HL-60/S4 treated with retinoic acid at 250 ng/mL for 4 days and 3 days (cell line): ENCODE measurements around the gene CORT.
"Not testable (repeated sequence)": the region's sequence is repeated elsewhere in the genome, so short reads cannot be mapped to it uniquely, and the experiment has no call there.

Experiments
- in situ Hi-C: fragments of 300-500 bp; cut with MboI; formaldehyde crosslinking; loops from 2 replicates; pipeline ENCODE4 v1.7.0; 2022; ENCODE audit warnings: low sequenced_read_pairs

Gene CORT, protein sequence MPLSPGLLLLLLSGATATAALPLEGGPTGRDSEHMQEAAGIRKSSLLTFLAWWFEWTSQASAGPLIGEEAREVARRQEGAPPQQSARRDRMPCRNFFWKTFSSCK

DNA sequence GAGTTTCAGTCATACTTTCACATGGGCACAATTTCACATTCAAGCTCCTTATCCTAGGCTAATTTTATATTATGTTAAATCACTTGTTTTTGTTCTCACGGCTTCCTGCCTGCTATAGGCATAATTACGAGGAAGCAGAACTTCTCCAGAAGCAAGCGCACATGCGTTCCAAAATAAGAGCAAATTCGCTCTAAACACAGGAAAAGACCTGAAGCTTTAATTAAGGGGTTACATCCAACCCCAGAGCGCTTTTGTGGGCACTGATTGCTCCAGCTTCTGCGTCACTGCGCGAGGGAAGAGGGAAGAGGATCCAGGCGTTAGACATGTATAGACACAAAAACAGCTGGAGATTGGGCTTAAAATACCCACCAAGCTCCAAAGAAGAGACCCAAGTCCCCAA, at the start of gene CORT:
TSS of gene CORT (plus strand) at position 281 of the 400 bp plus-strand sequence. CDS start 193 bp downstream, outside the sequence.
- in situ Hi-C loops = no loop called here

DNA sequence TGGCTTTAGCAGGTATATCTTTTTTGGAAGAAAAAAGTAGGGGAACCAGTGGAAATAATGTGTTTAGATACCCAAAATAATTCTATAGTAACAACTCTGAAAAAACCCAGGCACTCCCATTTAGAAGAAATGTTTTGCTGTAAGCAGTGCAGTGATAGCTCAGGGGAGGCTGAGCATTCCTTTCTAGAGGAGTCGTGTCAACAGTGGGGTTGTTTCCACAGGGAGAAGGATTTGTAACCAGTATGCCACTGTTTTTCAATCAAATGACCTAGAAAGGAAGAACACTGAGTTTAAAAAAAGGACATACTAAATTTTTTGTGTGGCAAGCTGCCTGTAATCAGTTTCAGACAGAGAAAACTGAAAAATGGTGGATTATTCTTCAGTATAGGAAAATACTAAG, 48.5 kb upstream of the CORT start:
- in situ Hi-C loops = no loop called here

DNA sequence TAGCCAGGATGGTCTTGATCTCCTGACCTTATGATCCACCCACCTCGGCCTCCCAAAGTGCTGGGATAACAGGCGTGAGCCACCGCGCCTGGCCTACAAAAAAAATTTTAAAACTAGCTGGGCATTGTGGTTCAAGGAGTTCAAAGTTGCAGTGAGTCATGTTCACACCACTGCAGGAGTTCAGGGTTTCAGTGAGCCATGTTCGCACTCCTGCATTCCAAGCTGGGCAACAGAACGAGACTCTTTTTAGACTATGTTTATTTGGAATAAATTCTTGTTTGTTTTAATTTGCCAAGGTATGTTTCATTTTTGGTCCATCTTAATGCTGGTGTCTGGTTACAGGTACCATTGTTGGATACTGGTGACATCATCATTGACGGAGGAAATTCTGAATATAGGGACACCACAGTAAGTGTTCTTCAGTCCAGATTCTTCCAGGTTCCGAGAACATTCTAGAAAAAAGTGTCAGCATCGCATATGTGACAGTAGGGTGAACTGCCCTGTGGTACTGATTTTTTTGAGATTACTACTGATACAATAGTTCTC, 47.0 kb upstream of the CORT start:
- in situ Hi-C loops = no loop called here

DNA sequence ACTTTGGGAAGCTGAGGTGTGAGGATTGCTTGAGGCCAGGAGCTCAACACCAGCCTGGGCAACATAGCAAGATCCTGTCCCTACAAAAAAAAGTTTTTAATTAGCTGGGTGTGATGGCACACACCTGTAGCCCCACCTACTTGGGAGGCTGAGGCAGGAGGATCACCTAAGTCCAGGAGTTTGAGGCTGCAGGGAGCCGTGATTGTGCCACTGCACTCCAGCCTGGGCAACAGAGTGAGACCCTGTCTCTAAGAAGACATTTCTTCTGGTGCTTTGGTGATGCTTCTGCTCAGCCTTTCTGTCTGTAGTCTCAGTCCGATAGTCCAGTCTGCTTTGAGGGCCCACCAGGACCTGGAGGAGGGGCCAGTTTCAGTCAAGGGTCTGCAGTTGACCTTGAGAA, 42.6 kb upstream of the CORT start:
- in situ Hi-C loops = no loop called here

DNA sequence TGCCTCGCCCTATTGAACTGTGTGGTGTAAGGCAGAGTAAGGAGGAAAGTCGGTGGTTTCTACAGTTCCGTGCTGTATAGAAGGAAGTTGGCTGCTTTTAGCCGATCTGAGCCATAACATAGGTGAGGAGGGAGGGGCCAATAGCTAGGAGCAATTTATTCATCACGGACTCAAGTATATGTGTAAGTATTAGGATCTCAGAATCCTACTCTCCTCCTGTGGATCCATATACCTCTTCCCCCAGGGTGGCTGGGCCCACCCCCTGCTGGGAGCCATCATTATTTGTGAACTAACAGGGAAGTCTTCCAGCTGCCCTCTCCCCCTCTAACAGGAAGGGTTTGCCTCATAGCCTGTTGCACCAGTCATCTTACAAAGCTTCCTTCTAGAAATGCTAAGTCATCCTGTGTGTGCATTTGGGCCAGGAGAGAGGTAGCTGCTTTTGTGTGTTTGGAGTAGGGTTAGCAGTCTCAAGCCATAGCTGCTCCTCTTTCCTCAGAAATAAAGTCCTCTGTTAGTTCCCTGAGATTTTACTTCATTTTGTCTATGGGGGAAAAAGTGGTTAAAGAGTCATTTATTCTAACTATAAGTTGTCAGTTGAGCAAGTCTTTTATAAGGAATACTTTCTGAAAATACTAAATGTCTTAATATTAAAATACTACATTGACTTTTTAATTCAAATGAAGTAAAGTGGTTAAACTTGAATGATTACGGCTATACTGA, 34.5 kb upstream of the CORT start:
- in situ Hi-C loops = no loop called here

DNA sequence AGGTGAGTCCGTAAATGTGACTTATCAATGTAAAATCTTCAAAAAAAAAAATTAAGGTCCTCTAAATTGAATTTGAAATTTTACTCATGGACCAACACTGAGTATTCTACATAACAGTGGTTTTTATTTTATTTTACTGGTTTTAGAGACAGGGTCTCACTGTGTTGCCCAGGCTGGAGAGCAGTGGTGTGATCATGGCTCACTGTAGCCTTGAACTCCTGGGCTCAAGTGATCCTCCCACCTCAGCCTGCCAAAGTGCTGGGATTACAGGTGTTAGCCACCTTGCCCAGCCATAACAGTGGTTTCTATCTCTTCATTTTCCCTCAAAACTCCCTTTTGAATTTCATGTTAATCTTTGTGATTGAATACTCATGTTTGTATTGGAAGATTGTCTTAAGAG, 33.9 kb upstream of the CORT start:
- in situ Hi-C loops = not testable (repeated sequence)

DNA sequence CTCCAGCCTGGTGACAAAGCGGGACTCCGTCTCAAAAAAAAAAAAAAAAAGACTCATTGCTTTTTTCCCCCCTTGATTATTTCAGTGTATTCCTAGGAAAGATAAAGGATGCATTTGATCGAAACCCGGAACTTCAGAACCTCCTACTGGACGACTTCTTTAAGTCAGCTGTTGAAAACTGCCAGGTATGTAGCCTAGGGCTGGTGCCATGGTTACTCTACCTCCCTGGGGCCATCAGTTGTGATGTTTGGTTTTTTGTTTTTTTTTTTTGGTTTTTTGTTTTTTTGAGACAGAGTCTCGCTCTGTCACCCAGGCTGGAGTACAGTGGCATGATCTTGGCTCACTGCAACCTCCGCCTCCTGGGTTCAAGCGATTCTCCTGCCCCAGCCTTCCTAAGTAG, 31.1 kb upstream of the CORT start:
- in situ Hi-C loops = not testable (repeated sequence)

DNA sequence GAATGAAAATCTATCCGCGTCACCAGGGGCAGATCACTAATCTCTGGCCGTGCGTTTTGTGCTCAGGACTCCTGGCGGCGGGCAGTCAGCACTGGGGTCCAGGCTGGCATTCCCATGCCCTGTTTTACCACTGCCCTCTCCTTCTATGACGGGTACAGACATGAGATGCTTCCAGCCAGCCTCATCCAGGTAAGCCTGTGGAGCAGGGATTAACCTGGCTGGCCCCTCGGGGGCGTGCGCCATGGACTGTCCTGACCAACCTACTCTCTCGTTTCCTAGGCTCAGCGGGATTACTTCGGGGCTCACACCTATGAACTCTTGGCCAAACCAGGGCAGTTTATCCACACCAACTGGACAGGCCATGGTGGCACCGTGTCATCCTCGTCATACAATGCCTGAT, 30.5 kb upstream of the CORT start:
- in situ Hi-C loops = no loop called here

DNA sequence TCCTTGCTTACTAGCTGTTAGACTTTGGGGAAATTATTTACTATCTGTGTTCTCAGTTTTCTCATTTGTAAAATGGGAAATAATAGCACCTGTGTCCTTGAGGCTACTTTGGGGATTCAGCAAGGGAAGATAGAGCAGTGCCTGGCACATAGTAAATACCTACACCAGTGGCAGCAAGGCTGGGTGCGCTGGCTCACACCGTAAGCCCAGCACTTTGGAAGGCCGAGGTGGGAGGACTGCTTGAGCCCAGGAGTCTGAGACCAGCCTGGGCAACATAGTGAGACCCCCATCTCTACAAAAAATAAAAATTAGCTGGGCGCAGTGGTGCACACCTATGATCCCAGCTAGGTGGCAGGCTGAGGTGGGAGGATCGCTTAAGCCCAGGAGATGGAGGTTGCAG, 28.2 kb upstream of the CORT start:
- in situ Hi-C loops = no loop called here

DNA sequence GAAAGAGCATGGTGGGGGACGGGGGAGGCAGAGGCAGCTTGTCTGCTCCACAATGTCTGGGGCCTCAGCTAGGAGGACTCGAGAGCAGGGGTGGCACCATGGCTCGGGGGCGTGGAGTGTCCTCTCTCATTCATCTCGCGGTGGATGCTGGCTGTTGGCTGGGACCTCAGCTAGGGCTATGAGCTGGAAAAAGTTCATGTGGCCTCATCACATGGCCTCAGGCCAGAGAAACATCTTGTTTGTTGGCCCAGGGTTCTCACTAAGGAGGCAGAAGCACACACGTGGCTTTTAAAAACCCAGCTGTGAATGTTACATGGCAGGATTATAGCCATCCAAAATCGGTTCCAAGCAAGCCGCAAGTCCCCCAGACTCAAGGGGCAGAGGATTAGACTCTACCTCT, 25.8 kb upstream of the CORT start:
- in situ Hi-C loops = no loop called here

DNA sequence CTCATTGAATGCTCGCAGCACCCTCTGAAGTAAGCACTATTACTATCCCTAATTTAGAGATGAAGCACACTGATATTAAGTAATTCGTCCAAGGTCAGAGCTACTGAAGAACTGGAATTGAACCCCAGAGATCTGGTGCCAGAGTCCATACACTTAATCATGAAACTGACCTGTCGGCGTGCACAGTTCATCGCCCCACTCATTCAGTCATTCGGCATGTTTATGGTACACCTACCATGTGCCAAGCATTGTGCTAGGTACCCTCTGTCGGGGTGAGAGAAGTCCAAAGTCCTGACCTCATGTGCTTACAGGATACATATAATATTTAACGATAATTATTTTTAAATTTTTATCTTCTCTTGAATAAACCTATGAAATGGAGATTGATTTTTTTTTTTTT, 25.2 kb upstream of the CORT start:
- in situ Hi-C loops = no loop called here

DNA sequence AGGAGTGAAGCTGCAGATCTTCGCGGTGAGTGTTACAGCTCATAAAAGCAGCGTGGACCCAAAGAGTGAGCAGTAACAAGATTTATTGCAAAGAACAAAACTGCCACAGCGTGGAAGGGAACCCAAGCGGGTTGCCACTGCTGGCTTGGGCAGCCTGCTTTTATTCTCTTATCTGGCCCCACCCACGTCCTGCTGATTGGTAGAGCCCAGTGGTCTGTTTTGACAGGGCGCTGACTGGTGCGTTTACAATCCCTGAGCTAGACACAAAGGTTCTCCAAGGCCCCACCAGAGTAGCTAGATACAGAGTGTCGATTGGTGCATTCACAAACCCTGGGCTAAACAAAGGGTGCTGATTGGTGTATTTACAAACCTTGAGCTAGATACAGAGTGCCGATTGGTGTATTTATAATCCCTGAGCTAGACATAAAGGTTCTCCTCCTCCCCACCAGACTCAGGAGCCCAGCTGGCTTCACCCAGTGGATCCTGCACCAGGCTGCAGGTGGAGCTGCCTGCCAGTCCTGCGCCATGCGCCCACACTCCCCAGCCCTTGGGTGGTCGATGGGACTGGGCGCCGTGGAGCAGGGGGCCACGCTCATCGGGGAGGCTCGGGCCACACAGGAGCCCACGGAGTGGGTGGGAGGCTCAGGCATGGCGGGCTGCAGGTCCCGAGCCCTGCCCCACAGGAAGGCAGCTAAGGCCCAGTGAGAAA, 23.9 kb upstream of the CORT start:
- in situ Hi-C loops = not testable (repeated sequence)

DNA sequence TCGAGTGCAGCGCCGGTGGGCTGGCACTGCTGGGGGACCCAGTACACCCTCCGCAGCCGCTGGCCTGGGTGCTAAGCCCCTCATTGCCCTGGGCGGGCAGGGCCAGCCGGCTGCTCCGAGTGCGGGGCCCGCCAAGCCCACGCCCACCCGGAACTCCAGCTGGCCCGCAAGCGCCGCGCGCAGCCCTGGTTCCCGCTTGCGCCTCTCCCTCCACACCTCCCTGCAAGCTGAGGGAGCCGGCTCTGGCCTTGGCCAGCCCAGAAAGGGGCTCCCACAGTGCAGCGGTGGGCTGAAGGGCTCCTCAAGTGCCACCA, 23.3 kb upstream of the CORT start:
- in situ Hi-C loops = not testable (repeated sequence)

DNA sequence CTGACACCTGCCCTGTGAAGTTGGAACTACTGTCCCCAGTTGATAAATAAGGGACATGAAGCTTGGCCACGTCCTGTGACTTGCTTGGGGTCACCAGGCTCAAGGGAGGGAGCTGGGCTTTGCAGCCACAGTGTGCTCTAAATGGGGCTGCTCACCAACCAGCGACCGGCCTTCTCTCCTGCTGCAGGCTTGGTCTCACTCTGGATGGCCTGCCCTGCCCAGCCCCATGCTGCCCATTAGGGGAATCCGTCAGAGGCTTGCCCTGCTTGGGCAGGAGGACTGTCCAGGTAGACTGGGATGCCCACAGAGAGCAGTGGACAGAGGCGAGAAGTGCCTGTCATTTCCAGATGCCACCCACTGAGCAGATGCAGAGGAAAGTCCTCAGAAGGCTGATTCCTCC, 20.8 kb upstream of the CORT start:
- in situ Hi-C loops = no loop called here

DNA sequence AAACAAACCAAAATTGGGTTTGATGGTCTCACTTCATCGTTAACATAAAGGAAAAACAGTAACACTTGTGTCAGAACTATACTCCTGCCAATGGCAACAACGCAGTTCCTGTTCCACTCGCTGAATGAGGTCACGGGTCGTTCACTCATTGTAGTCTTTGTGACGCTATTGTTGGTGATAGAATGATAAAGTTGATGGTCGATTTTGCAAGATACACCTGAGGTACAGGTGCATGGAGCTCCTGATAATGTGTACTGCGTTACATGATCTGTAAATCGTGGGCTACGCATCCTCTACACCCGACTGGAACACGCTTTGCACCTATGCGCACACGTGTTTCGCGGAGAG, 20.0 kb upstream of the CORT start:
- in situ Hi-C loops = no loop called here

DNA sequence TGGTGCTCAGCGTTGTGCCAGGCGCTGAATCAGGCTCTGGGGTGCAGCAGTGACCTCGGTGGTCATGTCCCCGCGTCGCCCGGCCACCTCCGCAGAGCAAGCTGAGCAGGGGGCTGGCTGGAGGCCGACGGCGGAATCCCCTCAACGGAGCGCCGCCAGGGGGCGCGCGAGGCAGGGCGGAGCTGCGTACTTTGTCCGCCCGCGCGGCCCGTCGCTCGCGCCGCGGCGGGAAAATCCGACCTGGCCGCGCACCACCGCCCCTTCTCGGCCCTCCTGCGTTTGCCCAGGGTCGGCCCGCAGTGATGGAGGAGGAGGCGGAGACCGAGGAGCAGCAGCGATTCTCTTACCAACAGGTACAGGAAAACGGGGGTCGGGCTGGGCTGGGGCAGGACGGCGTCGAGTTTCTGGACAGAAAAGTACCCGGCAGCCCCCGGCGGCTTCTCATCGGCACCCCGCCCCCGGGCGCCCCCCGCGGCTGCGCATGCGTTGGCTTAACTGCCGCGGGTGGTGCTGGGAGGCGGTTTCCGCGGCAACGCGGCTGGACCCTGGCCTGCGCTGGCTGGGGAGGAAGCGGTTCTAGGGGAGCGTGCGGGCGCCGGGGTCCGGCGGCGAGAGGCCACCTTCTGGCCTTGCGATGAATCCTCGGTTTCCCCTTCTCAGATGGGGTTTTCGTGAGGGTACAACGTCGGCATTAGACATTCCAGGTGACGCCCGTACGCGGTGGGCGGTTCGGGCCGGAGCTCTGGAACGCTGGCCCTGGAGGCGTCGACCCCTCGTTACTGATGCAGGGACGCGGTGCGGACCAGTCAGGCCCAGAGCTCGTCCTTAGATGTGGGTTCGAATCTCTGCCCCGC, 19.4 kb upstream of the CORT start, which contains the start of gene CENPS:
TSS of gene CENPS (plus strand) at position 218 of the 854 bp plus-strand sequence. CDS start at position 303, 85 bp downstream.
- in situ Hi-C loops = no loop called here

DNA sequence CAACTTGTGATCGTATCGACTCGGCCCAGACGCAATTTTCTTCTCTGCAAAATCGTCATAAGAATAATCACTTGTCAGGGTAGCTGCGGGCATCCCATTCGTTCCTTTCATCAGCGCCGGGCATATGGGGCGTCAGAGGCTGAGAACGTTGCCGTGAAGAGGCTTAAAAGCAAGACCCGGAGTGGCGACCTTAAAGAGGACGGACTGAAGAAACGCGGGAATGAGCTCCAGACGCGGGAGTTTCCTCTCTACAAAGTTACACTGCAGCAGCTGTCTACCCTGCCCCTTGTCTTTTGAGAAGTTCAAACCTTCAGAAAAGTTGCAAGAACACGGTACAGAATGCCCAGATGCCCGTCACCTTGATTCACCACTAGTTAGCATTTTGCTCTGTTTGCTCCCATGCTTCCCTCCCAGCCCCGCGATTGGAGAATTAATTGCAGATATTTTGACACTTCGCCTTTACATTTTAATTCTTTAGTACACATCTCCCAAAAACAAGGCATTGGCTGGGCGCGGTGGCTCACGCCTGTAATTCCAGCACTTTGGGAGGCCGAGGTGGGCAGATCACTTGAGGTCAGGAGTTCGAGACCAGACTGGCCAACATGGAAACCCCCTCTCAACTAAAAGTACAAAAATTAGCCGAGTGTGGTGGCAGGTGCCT, 18.6 kb upstream of the CORT start:
- in situ Hi-C loops = no loop called here

DNA sequence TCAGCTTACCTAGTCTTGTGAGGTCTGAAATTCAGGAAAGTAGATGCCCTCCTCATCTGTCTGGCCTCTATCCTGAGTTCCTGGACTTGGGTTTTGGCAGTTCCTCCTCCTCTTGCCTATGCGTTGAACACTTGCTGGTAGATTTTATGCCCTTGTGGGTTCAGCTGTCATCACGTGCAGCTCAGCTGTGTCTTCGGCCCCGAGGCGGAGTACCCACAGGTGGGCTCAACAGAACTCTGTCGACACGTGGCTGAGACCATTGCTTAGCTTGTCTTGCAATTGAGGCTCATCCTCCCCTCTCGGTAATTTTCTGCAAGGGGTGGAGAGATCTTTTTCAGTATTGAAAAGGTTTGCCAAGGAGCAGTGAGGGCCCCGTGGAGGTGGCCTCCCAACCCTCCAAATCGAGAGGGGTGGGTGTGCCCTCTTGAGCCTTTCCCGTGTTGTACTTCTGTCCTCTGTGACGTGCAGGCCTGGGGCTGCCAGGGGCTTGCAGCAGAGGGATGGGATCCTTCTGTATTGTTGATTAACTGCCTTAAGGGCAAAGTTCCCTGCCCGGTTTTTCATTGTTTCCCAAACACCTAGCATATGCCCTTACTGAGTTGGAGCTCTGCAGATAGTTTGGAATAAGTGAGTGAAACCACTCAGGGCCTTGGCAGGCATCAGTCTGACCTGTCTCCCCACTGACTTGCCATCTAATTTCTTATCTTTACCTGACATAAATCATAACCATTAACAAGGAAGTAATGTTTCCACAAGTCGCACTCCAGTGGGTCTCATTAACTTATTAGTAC, 16.7 kb upstream of the CORT start:
- in situ Hi-C loops = no loop called here

DNA sequence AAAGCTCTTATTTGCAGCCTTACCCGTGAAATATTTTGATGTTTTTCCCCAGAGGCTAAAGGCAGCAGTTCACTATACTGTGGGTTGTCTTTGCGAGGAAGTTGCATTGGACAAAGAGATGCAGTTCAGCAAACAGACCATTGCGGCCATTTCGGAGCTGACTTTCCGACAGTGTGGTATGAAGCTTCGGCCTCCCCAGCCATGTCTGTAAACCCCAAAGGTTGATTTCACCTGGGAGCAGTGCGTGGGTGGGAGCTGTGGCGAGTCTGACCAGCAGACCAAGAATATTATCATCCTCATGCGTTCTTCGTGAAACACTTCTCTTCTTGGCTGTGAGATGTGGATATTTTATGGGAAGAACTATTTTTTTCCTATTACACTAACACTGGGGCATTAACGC, 16.0 kb upstream of the CORT start:
- in situ Hi-C loops = no loop called here

DNA sequence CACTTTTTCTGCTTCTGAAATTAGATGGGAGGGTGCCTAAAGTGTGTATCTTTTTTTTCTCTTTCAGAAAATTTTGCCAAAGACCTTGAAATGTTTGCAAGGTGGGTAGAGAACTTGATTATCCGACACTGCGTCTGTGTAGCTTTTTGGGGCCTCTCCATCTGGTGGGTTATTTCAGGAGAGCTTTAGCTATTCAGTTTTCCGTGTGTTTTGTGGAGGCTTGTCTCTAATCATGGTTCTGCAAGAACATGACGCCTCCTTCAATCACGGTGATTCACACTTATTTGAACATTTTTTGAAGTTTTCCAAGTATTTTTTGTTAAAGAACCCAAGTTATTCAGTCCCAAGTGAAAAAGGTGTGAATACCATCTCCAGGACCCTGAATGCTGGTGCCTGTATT, 15.2 kb upstream of the CORT start:
- in situ Hi-C loops = no loop called here
